NCI-H128 (cell line): ENCODE measurements around the gene SND1.

Source experiments
- DNase-seq: peaks from one replicate; lab custom pipeline; 2025; ENCODE audit not compliant: unreplicated experiment; lab: John Stamatoyannopoulos, UW

Gene SND1

GRCh38 chr7:128059143-128059988 is 407.4 kb downstream of the SND1 start:
- DNase-seq: no peak

- no peak for DNase-seq
Observed at GRCh38 chr7:128060018-128060417, 408.0 kb downstream of the SND1 start.

GRCh38 chr7:128063088-128063487 is 411.1 kb downstream of the SND1 start:
- DNase-seq: no peak

- no peak for DNase-seq
Observed at GRCh38 chr7:128065872-128066271, 413.9 kb downstream of the SND1 start.

GRCh38 chr7:128066395-128066794 is 414.4 kb downstream of the SND1 start:
- DNase-seq: no peak

- DNase-seq: no peak
Observed at GRCh38 chr7:128066858-128067257, 414.9 kb downstream of the SND1 start.

GRCh38 chr7:128067983-128068382 is 416.0 kb downstream of the SND1 start:
- no peak for DNase-seq

- DNase-seq: no peak
Observed at GRCh38 chr7:128068785-128069184, 416.8 kb downstream of the SND1 start.

- DNase-seq: no peak
Observed at GRCh38 chr7:128069373-128070364, 417.7 kb downstream of the SND1 start.

- no peak for DNase-seq
Observed at GRCh38 chr7:128071376-128071775, 419.4 kb downstream of the SND1 start.

GRCh38 chr7:128071801-128072200 is 419.8 kb downstream of the SND1 start:
- DNase-seq: no peak

GRCh38 chr7:128073671-128074310 is 421.8 kb downstream of the SND1 start:
- DNase-seq: no peak

- DNase-seq: no peak
Observed at GRCh38 chr7:128074336-128074735, 422.3 kb downstream of the SND1 start.

GRCh38 chr7:128074736-128075135 is 422.7 kb downstream of the SND1 start:
- no peak for DNase-seq

- DNase-seq: no peak
Observed at GRCh38 chr7:128075242-128076095, 423.5 kb downstream of the SND1 start.

GRCh38 chr7:128076196-128076795 is 424.3 kb downstream of the SND1 start:
- DNase-seq: no peak

GRCh38 chr7:128076796-128077271 is 424.8 kb downstream of the SND1 start:
- no peak for DNase-seq

- no peak for DNase-seq
Observed at GRCh38 chr7:128078309-128078708, 426.3 kb downstream of the SND1 start.

GRCh38 chr7:128080169-128080568 is 428.2 kb downstream of the SND1 start:
- no peak for DNase-seq

- DNase-seq: no peak
Observed at GRCh38 chr7:128081351-128081750, 429.4 kb downstream of the SND1 start.
